ENCODE data around the gene PLA2G6. TPM values are rescaled to one million over a fixed set of nuclear protein-coding genes. Genes with fewer than 3 reads are reported as not detected.

PLA2G6 gene
- total RNA-seq, 1 experiment from 2014 or later: 36.0 TPM

GRCh38 chr22:38074181-38075104 lies 107.2 kb downstream of the PLA2G6 start (continued):
- TF ChIP-seq, protein P1, sequence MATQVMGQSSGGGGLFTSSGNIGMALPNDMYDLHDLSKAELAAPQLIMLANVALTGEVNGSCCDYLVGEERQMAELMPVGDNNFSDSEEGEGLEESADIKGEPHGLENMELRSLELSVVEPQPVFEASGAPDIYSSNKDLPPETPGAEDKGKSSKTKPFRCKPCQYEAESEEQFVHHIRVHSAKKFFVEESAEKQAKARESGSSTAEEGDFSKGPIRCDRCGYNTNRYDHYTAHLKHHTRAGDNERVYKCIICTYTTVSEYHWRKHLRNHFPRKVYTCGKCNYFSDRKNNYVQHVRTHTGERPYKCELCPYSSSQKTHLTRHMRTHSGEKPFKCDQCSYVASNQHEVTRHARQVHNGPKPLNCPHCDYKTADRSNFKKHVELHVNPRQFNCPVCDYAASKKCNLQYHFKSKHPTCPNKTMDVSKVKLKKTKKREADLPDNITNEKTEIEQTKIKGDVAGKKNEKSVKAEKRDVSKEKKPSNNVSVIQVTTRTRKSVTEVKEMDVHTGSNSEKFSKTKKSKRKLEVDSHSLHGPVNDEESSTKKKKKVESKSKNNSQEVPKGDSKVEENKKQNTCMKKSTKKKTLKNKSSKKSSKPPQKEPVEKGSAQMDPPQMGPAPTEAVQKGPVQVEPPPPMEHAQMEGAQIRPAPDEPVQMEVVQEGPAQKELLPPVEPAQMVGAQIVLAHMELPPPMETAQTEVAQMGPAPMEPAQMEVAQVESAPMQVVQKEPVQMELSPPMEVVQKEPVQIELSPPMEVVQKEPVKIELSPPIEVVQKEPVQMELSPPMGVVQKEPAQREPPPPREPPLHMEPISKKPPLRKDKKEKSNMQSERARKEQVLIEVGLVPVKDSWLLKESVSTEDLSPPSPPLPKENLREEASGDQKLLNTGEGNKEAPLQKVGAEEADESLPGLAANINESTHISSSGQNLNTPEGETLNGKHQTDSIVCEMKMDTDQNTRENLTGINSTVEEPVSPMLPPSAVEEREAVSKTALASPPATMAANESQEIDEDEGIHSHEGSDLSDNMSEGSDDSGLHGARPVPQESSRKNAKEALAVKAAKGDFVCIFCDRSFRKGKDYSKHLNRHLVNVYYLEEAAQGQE (IDR thresholded peaks at IDR 0.05; ENCODE audit: low read depth): no peak
- TF ChIP-seq TCF7L2 (IDR thresholded peaks at IDR 0.05; ENCODE audit: borderline replicate concordance, extremely low read depth, insufficient read depth, insufficient read length) (no peak), EGR1 (IDR thresholded peaks at IDR 0.05; ENCODE audit: low read depth) (no peak), CEBPB (IDR thresholded peaks at IDR 0.05; ENCODE audit: low read depth) (no peak)

GRCh38 chr22:38073150-38074130 lies 108.2 kb downstream of the PLA2G6 start:
- intact Hi-C loops (cut with micrococcal nuclease): no loop called here
- Histone ChIP-seq H3K9ac (ENCODE audit: low read length) (no peak overlapping the region), H4K20me1 (ENCODE audit: insufficient read depth) (no peaks in the 10 kb centered on the region), H3K9me2 (ENCODE audit: insufficient read depth) (no peaks in the 10 kb centered on the region), H3K9me3 (ENCODE audit: control insufficient read depth in 1 of 2, insufficient read depth in 1 of 2, low read depth in 1 of 2, low read length in 2 of 2) (no peaks in the 10 kb centered on the region), H3K27me3 (ENCODE audit: insufficient read depth, low read length) (no peaks in the 10 kb centered on the region), H2AFZ (ENCODE audit: low read depth, low read length, poor library complexity, severe bottlenecking) (no peak overlapping the region), H3K79me2 (ENCODE audit: insufficient read depth, low read length) (no peaks in the 10 kb centered on the region), H3K4me1 (ENCODE audit: control insufficient read depth in 1 of 2, insufficient read depth in 2 of 2, low read length in 2 of 2) (no peaks in the 10 kb centered on the region), H3K36me3 (ENCODE audit: control insufficient read depth in 1 of 2, insufficient read depth in 2 of 2, low read length in 2 of 2) (peaks cover 6 to 24% of the 10 kb centered on the region in 2 experiments; a peak in 3 of 4 replicates), H3K27ac (ENCODE audit: low read depth, low read length) (no peak overlapping the region), H3K4me2 (ENCODE audit: low read length) (no peak overlapping the region), H3K4me3 (replicated peaks in 1 of 2; ENCODE audit: low read depth in 1 of 2, low read length in 2 of 2) (no peak overlapping the region)
- CTCF ChIA-PET: interaction anchor here (1.3 kb wide), 1 partner anchor 24 kb away, joined by 3 read pairs; no protein-coding TSS in a partner anchor
- RAD21 ChIA-PET (ENCODE audit: low non-redundant PET in 1 of 2, low total read pairs in 2 of 2, uncharacterized antibody in 2 of 2, unreplicated experiment in 2 of 2): no interaction called here
- POLR2A ChIA-PET: no interaction called here
- DNase-seq (ENCODE audit: low read depth, low spot score) (no peak), ATAC-seq (no peak)
- BruUV-seq (replicated peaks): no TSS peak
- TF ChIP-seq SP1 (IDR thresholded peaks at IDR 0.05; ENCODE audit: low read depth) (no peak), RAD21 (IDR thresholded peaks at IDR 0.05; ENCODE audit: low read depth) (no peak), EZH2phosphoT487 (IDR thresholded peaks at IDR 0.05; ENCODE audit: borderline replicate concordance) (no peak), ZFX (IDR thresholded peaks at IDR 0.05) (no peak), CEBPB (IDR thresholded peaks at IDR 0.05; ENCODE audit: low read depth) (no peak), CBX3 (IDR thresholded peaks at IDR 0.05; ENCODE audit: low read depth) (no peak), TCF7L2 (IDR thresholded peaks at IDR 0.05; ENCODE audit: borderline replicate concordance, extremely low read depth, insufficient read depth, insufficient read length) (no peak), EGR1 (IDR thresholded peaks at IDR 0.05; ENCODE audit: low read depth) (no peak)
- TF ChIP-seq, protein P1 (IDR thresholded peaks at IDR 0.05; ENCODE audit: low read depth): no peak
- TF ChIP-seq, protein P2, sequence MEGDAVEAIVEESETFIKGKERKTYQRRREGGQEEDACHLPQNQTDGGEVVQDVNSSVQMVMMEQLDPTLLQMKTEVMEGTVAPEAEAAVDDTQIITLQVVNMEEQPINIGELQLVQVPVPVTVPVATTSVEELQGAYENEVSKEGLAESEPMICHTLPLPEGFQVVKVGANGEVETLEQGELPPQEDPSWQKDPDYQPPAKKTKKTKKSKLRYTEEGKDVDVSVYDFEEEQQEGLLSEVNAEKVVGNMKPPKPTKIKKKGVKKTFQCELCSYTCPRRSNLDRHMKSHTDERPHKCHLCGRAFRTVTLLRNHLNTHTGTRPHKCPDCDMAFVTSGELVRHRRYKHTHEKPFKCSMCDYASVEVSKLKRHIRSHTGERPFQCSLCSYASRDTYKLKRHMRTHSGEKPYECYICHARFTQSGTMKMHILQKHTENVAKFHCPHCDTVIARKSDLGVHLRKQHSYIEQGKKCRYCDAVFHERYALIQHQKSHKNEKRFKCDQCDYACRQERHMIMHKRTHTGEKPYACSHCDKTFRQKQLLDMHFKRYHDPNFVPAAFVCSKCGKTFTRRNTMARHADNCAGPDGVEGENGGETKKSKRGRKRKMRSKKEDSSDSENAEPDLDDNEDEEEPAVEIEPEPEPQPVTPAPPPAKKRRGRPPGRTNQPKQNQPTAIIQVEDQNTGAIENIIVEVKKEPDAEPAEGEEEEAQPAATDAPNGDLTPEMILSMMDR (IDR thresholded peaks at IDR 0.05 in 2 of 3, conservative IDR thresholded peaks at IDR 0.05 in 1 of 3; ENCODE audit: borderline replicate concordance in 1 of 3, insufficient read depth in 1 of 3, low read depth in 2 of 3, low read length in 2 of 3): no peak
